HG03439 (cell line): Measurements from ENCODE around the gene ATE1.
A peak's percentile ranks its signal among the peaks of the same experiment; 100 is the strongest.
"Not testable (repeated sequence)": the region's sequence is repeated elsewhere in the genome, so short reads cannot be mapped to it uniquely, and the experiment has no call there.

ENCODE experiments used
- ATAC-seq: cut with Tn5 transposase; IDR thresholded peaks from one replicate; pipeline ENCODE4 v1.9.1; 2021; ENCODE audit warnings: mild to moderate bottlenecking, moderate library complexity; ENCODE audit not compliant: unreplicated experiment

ATE1 gene

DNA sequence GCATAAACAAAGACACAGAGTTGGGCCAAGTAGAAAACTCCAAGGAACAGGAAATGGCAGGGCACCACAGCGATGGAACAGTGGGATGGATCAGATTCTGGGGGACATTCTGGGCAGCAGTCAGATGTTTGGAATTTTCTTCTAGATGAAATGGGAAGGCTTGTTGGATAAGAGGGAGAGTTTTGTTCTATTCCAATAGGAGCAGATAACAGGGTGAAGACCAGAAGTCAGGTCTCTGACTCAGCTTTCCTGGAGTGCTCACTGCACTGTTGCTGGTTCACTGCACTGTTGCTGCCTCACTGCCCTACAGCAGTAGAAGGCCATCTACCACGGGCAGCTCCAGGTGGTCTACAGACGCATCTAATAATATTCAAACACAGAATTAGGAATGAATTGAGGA lies 135.6 kb downstream of the ATE1 start:
- ATAC-seq: no peak

DNA sequence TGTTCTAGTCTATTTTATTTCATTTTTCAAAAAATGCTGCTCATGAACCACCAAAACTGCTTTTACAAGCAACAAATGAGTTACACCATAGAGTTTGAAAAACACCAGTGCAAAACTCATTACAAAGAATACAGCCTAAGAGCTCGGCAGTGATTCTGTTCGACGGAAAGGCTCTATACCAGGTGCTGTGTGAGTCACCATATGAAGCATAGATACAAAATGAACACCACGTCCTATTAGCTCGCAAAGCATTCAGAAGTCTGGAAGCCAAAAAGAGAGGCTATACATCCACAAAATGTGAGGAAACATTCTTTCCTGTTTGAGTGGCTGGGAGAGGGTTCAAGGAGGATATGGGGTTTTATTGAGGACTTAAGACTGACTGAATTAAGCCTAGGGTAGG lies 136.1 kb downstream of the ATE1 start:
- no peak for ATAC-seq

DNA sequence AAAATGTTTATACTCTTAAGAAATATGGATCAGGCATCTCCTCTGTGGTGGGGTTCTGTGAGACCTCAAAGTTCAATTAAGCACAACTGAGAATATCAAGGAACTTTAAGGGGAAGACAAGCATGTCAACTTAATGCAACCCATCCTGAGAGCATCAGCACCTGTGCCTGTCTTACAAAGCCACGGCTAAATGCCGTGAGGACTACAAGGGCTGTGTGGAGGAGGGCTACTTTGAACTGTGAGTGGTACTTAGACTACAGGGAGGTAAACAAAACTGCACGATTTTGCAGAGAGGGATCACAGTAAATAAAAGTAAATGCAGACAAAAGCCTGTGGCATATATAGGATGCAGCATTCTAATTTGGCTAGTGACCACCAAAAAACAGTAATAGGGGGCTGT lies 139.1 kb downstream of the ATE1 start:
- ATAC-seq: no peak

DNA sequence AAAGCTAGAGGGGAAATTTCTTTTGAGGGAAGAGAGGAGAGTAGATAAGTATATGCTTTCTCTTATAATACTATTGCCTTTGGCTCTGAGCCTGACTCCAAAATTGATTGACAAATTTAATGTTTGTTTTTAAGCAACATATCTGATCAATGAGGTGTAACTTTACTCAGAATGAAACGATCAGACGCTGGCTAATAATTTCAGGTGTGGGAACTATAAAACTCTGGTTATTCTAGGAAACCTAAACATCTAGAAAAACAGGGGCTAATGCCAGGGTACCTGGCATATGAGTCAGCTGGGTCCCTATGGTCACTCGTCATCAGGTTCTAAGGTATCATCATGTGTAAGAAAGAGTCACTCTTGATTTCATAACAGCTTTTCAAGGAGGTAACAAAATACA lies 139.7 kb downstream of the ATE1 start:
- no peak for ATAC-seq

DNA sequence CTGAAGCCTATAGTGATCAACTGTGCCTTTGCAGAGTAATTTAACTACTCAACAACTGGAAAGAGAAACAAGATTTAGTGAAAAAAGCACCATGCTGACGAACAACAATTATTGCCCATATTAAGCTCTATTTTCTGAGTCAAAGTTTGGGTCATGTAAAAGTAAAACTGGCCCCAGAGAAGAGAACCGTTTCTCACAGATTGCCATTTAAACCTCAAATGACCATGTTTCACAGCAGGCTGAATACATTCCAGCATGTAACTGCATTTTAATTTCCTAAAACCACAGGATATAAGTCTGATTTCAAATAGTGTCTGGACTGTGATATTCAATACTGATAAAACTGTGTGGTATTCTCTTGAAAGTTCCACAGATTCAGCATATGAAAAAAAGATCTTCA lies 140.7 kb downstream of the ATE1 start:
- ATAC-seq: no peak

DNA sequence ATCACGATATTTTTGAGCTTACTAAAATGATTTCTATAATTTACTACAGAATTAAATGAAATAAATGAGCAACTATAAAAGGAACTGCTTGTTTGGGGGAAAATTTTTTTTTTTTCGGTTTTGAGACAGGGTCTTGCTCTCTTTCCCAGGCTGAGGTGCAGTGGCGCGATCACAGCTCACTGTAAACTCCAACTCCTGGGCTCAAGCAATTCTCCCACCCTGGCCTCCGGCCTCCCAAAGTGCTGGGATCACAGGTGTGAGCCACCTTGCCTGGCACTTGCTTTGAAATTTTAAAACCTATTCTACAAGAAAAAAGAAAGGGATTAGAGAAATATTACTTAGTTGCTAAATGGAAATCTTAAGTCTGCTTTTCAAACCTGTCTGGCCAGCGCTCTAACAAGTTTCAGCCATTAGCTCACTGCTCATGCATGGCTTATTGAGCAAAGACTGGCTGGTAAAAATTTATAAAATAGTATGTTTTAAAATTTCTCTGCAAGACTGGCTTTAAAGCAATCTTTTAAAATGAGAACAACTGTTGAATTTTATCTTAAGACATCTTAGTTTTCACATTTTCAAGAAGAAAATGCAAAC lies 144.0 kb downstream of the ATE1 start:
- ATAC-seq: no peak

DNA sequence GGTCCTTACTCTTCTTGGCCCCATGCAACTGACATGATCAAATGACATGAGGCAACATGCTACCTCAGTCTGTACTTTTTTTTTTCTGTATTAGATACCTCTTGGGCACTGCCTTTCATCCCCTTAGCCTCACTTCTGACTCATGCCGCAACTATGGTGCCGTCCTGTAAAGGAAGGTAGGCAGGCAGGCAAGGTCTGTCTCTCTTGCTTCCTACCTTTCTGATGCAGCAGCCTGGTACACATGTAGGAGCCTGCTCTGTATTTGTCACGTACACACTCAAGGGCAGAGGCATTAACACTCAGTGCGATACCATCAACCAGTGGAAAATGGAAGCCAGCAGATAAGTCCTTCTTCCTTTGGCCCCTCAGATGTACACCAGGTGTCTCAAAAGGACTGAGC lies 146.7 kb downstream of the ATE1 start:
- no peak for ATAC-seq

DNA sequence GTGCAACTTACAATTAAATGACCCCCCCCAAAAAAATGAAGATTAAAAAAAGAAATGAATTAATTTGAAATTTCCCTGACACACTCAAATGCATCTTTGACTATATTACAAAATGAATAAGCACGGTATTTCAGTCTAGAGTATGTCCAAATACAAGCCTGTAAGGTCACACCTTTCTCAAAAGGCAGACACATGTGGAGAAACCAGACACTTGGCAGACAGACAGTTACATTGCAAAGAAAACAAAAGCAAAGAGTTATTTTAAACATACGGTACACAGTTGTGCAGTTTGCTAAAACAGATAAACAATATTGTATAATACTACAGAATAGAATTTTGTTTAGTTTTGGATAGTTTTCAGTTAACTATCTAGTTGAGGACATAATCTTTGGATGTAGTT lies 153.0 kb downstream of the ATE1 start:
- ATAC-seq: no peak

DNA sequence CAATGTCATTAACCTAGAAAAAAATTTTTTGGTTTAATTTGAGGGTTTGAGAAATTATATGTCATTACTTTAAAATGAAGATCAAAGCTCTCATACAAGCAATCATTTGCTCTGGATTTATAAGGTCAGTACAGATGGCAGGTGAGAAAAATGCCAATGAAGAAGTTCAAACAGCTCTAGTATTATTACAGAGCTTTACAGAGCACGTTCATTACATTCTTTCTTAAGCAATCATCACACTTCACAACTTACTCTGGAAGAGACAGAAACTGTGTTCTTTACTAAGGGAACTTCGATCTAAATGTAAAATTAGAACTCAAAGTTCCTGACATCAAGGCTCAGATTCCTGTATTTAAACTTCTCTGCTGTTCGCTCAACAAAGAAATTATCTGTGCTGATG lies 153.4 kb downstream of the ATE1 start:
- no peak for ATAC-seq

DNA sequence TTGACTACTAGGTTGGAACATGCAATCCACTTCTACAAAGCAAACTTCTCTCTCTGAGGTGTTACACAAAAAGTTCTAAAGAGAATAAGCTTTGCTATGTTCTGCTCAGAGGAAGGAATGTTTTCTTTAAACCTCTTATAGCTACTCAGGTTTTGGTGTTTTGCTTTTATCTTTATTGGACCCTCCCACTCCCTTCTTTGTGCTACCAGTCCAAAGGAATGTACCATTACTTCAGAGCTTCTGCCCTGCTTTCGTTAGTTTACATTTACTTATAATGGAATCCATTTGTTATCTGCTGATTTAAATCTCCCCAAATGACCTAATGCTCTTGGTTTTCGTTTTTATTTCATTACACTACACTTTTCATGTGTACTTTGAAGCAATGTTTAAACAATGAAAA lies 154.9 kb downstream of the ATE1 start:
- no peak for ATAC-seq

DNA sequence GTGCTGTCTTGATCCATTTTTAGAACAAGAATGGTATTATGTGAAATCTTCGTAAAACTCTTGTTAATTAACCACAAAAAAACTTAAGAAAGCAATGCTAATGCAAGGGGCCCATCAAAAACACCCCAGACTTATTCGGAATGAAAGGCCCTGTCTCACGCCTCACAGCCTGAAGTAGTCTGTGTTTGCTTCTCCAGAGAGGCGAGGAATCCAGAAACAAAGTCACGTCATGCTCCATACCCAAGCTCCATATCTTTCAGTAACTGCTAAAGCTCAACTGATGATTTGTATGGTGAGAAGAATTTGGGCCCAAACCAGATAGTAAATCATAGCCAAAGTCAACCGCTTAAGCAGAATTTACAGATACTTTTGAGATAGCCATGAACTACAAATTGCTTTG lies 155.4 kb downstream of the ATE1 start:
- no peak for ATAC-seq

DNA sequence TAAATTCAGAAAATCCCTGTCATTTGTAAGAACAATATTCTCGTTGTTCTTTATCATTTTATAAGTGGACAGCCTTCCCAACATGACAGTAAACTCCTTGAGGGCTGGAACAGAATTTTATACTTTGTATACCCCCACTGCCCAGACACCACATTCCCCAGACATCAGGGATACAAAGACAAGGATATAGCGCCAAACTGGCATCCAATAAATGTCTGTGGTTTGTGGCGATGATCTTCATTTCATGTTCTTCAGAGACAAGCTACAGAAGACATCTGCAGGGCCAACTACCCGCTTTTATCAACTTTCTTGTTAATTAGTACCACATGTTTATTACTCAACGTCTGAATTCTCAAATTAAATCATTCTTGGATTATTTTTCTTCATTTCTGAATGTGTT lies 155.9 kb downstream of the ATE1 start:
- no peak for ATAC-seq

DNA sequence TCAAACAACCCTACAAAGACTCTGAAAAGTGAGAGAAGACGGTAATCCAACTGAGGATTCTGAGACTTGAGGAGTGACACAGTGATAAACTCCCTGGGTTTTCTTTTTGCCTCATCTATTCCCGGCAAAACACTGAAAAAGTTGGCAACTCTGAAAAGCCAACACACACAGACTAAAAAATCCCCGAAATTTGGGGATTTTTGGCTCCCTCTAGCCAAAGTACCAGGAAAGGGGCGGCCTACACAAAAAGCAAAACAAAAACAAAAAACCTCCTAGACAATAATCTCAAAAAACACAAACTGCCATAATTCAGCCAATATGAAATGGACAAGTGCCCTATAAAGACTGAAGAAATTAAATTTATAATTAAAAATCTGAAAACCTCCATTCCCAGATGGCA lies 161.4 kb downstream of the ATE1 start:
- ATAC-seq: no peak

DNA sequence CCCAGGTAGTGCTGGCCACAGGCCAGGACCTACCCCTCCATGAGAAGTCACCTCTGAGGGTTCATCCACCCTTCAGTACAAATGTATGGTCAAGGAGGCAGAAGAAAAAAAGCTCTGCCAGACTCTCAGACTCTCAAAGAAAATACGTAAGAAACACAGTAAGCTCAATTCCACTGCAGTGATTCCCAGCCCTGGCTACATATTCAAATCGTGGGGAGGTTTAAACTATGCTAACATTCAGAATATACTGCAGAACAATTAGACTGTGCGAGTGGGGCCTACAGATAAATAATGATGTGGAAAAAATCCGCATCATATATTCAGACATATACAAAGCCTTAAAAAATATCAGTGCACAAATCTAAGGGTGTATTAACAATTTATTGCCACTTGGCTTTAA lies 162.6 kb downstream of the ATE1 start:
- no peak for ATAC-seq

DNA sequence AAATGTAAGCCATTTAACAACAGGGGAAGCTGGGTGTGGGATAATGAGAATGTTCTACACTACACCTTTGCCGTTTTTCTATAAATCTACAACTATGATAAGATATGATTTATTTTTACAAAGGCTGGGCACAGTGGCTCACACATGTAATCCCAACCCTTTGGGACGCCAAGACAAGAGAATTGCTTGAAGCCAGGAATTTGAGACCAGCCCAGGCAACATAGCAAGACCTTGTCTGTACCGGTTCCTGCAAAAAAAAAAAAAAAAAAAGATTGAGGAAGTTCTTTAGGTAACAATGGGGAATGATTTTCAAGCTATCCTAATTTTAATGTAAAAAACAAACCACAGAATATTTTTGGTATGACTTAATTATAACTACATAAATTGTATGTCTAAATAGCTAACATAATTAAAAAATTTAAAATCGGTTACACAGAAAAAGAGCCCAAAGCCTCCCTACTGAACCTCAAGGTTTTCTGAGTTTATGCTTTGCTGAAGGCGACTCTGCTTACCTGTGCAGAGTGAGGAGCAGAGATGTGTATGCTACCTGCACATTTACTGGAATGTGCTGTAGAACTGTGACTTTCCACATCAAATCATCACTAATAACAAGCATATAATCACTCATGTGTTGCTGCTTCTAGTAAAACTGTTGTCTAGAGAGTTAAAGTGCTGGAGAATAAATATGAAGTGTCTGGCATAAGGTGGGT lies 163.4 kb downstream of the ATE1 start:
- ATAC-seq: no peak

DNA sequence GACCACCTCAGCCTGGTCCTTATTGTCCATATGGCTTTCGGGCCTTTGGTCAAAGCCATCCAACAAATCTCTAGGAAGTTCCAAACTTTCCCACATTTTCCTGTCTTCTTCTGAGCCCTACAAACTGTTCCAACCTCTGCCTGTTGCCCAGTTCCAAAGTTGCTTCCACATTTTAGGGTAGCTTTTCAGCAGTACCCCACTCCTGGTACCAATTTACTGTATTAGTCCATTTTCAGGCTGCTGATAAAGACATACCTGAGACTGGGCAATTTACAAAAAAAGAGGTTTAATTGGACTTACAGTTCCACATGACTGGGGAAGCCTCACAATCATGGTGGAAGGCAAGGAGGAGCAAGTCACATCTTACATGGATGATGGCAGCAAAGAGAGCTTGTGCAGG lies 170.6 kb downstream of the ATE1 start:
- not testable (repeated sequence) for ATAC-seq

DNA sequence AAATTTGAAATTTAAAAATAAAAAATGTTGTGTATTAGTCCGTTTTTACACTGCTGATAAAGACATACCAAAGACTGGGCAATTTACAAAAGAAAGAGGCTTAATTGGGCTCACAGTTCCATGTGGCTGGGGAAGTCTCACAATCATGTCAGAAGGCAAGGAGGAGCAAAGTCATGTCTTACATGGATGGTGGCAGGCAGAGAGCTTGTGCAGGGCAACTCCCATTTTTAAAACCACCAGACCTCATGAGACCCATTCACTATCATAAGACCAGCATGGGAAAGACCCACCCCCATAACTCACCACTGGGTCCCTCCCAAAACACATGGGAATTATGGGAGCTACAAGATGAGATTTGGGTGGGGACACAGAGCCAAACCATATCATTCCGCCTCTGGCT lies 172.3 kb downstream of the ATE1 start:
- ATAC-seq: not testable (repeated sequence)

DNA sequence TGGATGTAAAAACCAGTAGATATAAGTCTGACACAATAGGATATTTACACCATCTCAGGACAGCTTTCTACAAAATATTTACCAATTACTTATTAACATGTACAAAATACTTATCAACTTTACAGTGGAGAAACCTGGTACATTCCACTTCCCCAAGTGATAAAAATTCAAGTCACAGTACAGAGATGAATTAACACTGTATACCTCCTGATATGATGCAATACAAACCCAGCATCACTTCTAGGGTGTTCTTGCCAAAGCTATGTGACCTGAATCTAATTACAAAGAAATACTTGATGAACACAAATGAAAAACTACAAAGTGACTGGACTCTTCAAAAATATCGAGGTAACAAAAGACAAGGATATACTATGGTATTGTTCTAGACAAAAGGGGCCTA lies 173.2 kb downstream of the ATE1 start:
- peak; percentile 43 for ATAC-seq

DNA sequence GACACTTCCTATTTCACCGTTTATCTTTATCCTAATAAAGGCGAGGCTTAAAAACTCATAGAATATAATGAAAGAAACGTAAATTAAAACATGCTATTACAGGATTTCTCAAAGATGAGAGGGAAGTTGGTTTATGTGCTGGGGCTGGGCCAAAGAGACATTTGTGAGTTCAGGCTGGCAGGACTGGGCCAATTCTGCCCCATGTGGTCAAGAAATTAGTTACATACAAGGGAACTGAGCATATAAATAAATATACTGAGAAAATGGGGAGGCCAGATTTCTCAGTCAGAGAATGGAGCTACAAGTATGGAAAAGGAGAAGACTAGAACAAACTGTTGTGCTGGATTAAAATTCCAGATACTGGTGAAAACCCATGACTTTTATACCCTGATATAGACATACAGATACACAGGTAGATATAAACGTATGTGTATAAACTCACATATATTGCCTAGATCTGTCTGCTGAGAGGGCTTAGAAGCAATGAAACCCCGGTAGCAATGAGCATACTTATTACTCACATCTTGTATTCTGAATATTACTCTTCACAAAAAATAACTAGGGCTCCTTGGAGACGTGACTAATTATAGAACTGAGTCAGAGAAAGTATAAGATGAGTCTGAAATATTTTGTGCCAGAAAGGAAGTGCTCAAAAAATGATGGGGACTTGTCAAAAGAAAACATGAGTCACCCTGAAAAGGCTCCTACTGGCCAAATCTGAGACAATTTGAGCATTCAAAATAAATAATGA lies 173.9 kb downstream of the ATE1 start:
- ATAC-seq: peak; percentile 93

DNA sequence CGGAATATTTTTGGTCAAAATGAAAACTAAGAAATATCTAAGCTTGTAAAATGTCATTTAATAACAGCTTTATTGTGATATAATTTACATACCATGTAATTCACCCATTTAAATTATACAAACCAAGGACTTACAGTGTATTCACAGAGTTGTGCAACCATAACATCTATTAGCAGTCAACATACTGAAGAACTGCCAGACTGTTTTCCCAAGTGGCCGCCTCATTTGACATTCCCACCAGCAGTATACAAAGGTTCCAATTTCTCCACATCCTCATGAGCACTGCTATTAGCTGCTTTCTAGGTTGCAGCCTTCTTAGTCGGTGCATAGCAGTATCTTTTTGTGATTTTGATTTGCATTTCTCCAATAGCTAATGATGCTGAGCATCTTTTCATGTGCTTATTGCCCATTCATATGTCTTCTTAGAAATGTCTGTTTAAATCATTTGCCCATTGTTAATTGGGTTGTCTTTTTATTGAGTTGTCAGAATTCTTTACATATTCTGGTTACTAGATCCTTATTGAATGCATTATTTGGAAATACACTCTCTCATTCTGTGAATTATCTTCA lies 176.6 kb downstream of the ATE1 start:
- ATAC-seq: no peak

DNA sequence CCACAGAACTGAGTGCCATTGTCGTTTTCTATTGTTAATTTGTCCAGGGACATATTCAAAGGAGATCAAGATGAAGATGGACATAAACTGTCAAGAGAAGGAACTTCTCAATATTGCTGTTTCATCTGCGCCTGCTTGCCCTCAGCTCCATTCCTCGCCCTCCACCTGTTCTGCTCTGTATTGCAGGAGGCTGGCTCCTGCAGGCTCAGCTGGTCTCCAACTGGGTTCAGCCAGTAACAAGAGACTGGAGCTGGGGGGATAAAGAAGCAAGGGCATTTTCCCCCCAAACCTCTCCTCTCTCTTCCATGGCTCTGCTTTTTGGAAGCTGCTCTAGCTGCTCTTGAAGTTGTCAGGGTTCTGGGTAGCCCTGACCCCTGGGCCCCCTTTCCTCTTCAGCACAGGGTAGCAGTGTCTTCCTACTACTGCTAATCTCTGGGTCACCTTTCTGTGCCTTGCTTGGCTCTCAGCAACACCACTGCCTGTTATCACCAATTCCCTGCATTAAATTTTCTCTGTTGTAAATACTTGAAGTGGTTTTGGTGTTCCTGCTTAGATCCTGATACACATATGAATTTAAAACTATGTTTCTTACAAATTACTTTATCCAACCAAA lies 180.6 kb downstream of the ATE1 start:
- ATAC-seq: no peak
